Keratinocyte (primary cell): ENCODE data around the gene MFSD12. TPM values are rescaled to one million over a fixed set of nuclear protein-coding genes. Genes with fewer than 3 reads are reported as not detected.

Experiments
- DNase-seq: peaks from one replicate; pipeline ENCODE4 v3.0.0-alpha.2; 2011; ENCODE audit warnings: low read depth, missing footprints, low spot score
- FAIRE-seq: peaks from 2 replicates; lab custom pipeline; 2011; peaks lifted over from hg19 to GRCh38; lab: Jason Lieb, UNC
- H2AFZ ChIP-seq: 2 replicates; pipeline ENCODE4 v1.6.0; 2012; ENCODE audit warnings: low read length, control low read depth, inconsistent platforms; ENCODE audit not compliant: control insufficient read depth
- H3K27ac ChIP-seq: 2 replicates; pipeline ENCODE4 v1.5.1; 2011; ENCODE audit warnings: low read length; ENCODE audit not compliant: control insufficient read depth, insufficient read depth
- H3K27me3 ChIP-seq: 3 replicates; pipeline ENCODE4 v1.6.0; 2011; ENCODE audit warnings: low read length; ENCODE audit not compliant: control insufficient read depth, insufficient read depth; ENCODE audit errors: extremely low read depth
- H3K36me3 ChIP-seq, 2 experiments: 2 replicates in 1 of 2; 3 replicates in 1 of 2; pipeline ENCODE4 v1.5.1; 2011; ENCODE audit warnings: low read length in 2 of 2, mild to moderate bottlenecking in 1 of 2; ENCODE audit not compliant: control insufficient read depth in 2 of 2, insufficient read depth in 2 of 2; ENCODE audit errors: extremely low read depth in 1 of 2
- H3K4me1 ChIP-seq: 3 replicates; pipeline ENCODE4 v1.5.1; 2011; ENCODE audit warnings: low read length; ENCODE audit not compliant: control insufficient read depth, insufficient read depth; ENCODE audit errors: extremely low read depth
- H3K4me2 ChIP-seq: 3 replicates; pipeline ENCODE4 v1.6.0; 2011; ENCODE audit warnings: low read depth, low read length; ENCODE audit not compliant: control insufficient read depth, insufficient read depth; ENCODE audit errors: extremely low read depth
- H3K4me3 ChIP-seq, 3 experiments: fragments of 200-600 bp in 1 of 3; sonication (generic) in 1 of 3; 2 replicates in 2 of 3; 3 replicates in 1 of 3; pipeline ENCODE4 v1.5.1; 2011 to 2016; ENCODE audit warnings: low read length in 3 of 3, mild to moderate bottlenecking in 3 of 3, control low read depth in 2 of 3, inconsistent platforms in 1 of 3, low read depth in 1 of 3, mixed read lengths in 1 of 3, mixed run types in 1 of 3, moderate library complexity in 1 of 3; ENCODE audit not compliant: control insufficient read depth in 2 of 3, insufficient read depth in 2 of 3; ENCODE audit errors: extremely low read depth in 1 of 3
- H3K79me2 ChIP-seq: 2 replicates; pipeline ENCODE4 v1.6.0; 2012; ENCODE audit warnings: low read length; ENCODE audit not compliant: control insufficient read depth, insufficient read depth
- H3K9ac ChIP-seq: 3 replicates; pipeline ENCODE4 v1.6.0; 2011; ENCODE audit warnings: low read length; ENCODE audit not compliant: control insufficient read depth, insufficient read depth; ENCODE audit errors: extremely low read depth
- H3K9me1 ChIP-seq: 3 replicates; pipeline ENCODE4 v1.6.0; 2011; ENCODE audit warnings: low read length; ENCODE audit not compliant: control insufficient read depth, insufficient read depth; ENCODE audit errors: extremely low read depth
- H3K9me3 ChIP-seq: 2 replicates; pipeline ENCODE4 v1.5.1; 2012; ENCODE audit warnings: low read depth, low read length; ENCODE audit not compliant: control insufficient read depth
- H4K20me1 ChIP-seq: 3 replicates; pipeline ENCODE4 v1.6.0; 2011; ENCODE audit warnings: low read length; ENCODE audit not compliant: control insufficient read depth, insufficient read depth; ENCODE audit errors: extremely low read depth
- EZH2 ChIP-seq: IDR thresholded peaks from one replicate; pipeline ENCODE4 v1.6.1; 2012; ENCODE audit warnings: inconsistent platforms, mild to moderate bottlenecking, low read length, moderate library complexity
- dilution Hi-C: fragments of 300-500 bp; cut with MboI; formaldehyde crosslinking; loops from one replicate; pipeline ENCODE4 v1.7.0; 2020; ENCODE audit warnings: low sequenced_read_pairs; ENCODE audit not compliant: extremely low pct_ligation_motif_present
- polyA plus RNA-seq, 5 experiments: library from polyadenylated mRNA; depleted of rRNA in 3 of 5; stranded (reverse) in 3 of 5; stranded (forward) in 1 of 5; unstranded in 1 of 5; fragments of >200 nt; gene quantifications; 1 replicate in 1 of 5; 2 replicates in 3 of 5; 3 replicates in 1 of 5; pipeline versions ENCODE4 v1.2.1 to v1.2.3, GENCODE V29; 2011 to 2012; ENCODE audit warnings: missing spikeins in 2 of 5, low read depth in 1 of 5, low replicate concordance in 1 of 5
- TF ChIP-seq, protein P1 (sequence below), 3 experiments: IDR thresholded peaks in 1 of 3; conservative IDR thresholded peaks in 1 of 3; optimal IDR thresholded peaks in 1 of 3; 2 replicates in 2 of 3; 3 replicates in 1 of 3; pipeline versions ENCODE3 to v1.5.1; 2011; ENCODE audit warnings: low read length in 3 of 3, mild to moderate bottlenecking in 3 of 3, moderate library complexity in 2 of 3, control low read depth in 1 of 3, inconsistent platforms in 1 of 3; ENCODE audit not compliant: insufficient read depth in 2 of 3; ENCODE audit errors: extremely low read depth in 1 of 3

The MFSD12 gene
- polyA plus RNA-seq, 1 donor (not counting 4 experiments of a cell fraction or from before 2014, with no cell fraction given) = 30.0 TPM

DNA sequence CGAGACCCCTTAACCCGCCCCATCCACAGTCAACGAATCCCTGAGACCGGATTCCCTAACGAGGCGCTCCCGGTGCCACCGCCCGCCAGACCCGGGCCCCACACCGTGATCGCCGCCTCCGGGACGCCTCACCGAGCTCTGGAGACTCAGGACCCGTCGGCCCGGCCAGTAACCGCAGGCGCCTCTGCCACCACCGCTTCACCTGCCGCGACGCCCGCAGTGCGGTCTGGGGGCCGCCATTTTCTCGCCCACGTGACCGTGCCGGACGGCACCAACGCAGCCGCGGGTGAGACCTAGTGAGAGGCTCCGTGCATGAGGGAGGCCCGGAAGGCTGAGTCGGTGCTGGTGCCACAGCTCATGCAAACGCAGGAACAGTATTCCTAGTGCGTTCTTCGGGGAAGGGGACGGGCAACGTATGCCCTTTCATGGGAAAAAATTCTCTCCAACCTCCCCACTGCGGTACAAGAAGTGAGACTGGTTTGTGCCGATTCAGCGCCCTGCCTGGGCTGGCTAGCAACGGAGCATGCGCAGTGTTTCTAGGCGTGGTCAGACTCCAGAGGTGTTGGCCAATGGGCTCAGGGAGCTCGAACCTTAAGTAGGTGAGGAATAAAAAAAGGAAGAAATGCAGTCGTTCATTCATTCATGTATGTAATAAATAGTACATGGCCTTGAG, 56.8 kb downstream of the MFSD12 start, which contains the start of gene DOHH:
TSS of gene DOHH (minus strand) at position 246 of the 673 bp plus-strand sequence. CDS start 3,860 bp downstream, outside the sequence.
- H3K9ac ChIP-seq = peak within 1 kb of the TSS; percentile 99
- H2AFZ ChIP-seq = peak within 1 kb of the TSS; percentile 99
- FAIRE-seq = peak; percentile 76
- dilution Hi-C loops = no loop called here
- H3K9me1 ChIP-seq = peaks cover 3% of the 10 kb centered on the region
- no peaks in the 10 kb centered on the region for H3K9me3 ChIP-seq
- H3K4me2 ChIP-seq = peak within 1 kb of the TSS; percentile 92
- peak within 1 kb of the TSS; percentile 78 to 99 (median 97) for H3K4me3 ChIP-seq
- DNase-seq = peak; percentile 93
- TF ChIP-seq, protein P1, sequence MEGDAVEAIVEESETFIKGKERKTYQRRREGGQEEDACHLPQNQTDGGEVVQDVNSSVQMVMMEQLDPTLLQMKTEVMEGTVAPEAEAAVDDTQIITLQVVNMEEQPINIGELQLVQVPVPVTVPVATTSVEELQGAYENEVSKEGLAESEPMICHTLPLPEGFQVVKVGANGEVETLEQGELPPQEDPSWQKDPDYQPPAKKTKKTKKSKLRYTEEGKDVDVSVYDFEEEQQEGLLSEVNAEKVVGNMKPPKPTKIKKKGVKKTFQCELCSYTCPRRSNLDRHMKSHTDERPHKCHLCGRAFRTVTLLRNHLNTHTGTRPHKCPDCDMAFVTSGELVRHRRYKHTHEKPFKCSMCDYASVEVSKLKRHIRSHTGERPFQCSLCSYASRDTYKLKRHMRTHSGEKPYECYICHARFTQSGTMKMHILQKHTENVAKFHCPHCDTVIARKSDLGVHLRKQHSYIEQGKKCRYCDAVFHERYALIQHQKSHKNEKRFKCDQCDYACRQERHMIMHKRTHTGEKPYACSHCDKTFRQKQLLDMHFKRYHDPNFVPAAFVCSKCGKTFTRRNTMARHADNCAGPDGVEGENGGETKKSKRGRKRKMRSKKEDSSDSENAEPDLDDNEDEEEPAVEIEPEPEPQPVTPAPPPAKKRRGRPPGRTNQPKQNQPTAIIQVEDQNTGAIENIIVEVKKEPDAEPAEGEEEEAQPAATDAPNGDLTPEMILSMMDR (optimal IDR thresholded peaks at IDR 0.05 in 1 of 3, IDR thresholded peaks at IDR 0.05 in 1 of 3, conservative IDR thresholded peaks at IDR 0.05 in 1 of 3; ENCODE audit: extremely low read depth in 1 of 3, insufficient read depth in 2 of 3, low read length in 3 of 3) = no peak
- TF ChIP-seq EZH2 = no peak
- H3K27me3 ChIP-seq = no peaks in the 10 kb centered on the region
- peaks cover 30% of the 10 kb centered on the region for H3K79me2 ChIP-seq
- peak within 1 kb of the TSS; percentile 99 for H3K27ac ChIP-seq
- H3K36me3 ChIP-seq = peaks cover 0 to 11% of the 10 kb centered on the region in 2 experiments
- H3K4me1 ChIP-seq = peaks cover 10% of the 10 kb centered on the region
- H4K20me1 ChIP-seq = no peaks in the 10 kb centered on the region

GRCh38 chr19:3499738-3500428, 57.5 kb downstream of the MFSD12 start:
- dilution Hi-C loops = no loop called here
- H3K79me2 ChIP-seq = peaks cover 30% of the 10 kb centered on the region
- peak overlapping the region; percentile 92 for H3K4me2 ChIP-seq
- H3K27ac ChIP-seq = peak overlapping the region; percentile 99
- no peaks in the 10 kb centered on the region for H4K20me1 ChIP-seq
- H3K36me3 ChIP-seq = peaks cover 4 to 13% of the 10 kb centered on the region in 2 experiments
- H3K9me3 ChIP-seq = no peaks in the 10 kb centered on the region
- TF ChIP-seq, protein P1 (optimal IDR thresholded peaks at IDR 0.05 in 1 of 3, IDR thresholded peaks at IDR 0.05 in 1 of 3, conservative IDR thresholded peaks at IDR 0.05 in 1 of 3; ENCODE audit: extremely low read depth in 1 of 3, insufficient read depth in 2 of 3, low read length in 3 of 3) = no peak
- no peak for TF ChIP-seq EZH2
- H3K4me3 ChIP-seq = peak overlapping the region; percentile 78 to 99 (median 97)
- H3K4me1 ChIP-seq = peaks cover 8% of the 10 kb centered on the region
- FAIRE-seq (no peak), DNase-seq (no peak)
- no peaks in the 10 kb centered on the region for H3K27me3 ChIP-seq
- peak overlapping the region; percentile 99 for H3K9ac ChIP-seq
- peaks cover 3% of the 10 kb centered on the region for H3K9me1 ChIP-seq
- H2AFZ ChIP-seq = peak overlapping the region; percentile 99
